ENCODE measurements around the gene NEU2. TPM values are rescaled to one million over a fixed set of nuclear protein-coding genes. Genes with fewer than 3 reads are reported as not detected.

The NEU2 gene
- total and polyA plus RNA-seq, 5 experiments from 2014 or later = not detected

Other genes starting within 250 kb of the NEU2 start
- 1 to 10 TPM; 4.0 to 4.7 TPM for gene SNORC, start 162.4 kb upstream of the NEU2 start, total RNA-seq
- gene SNORC, start 162.4 kb upstream of the NEU2 start, polyA plus RNA-seq = not detected
- not detected for gene NGEF, start 19.4 kb upstream of the NEU2 start, total RNA-seq
- not detected for gene NGEF, start 19.4 kb upstream of the NEU2 start, polyA plus RNA-seq
- gene INPP5D, start 27.7 kb downstream of the NEU2 start, total RNA-seq = 100 to 1,000 TPM; 123 to 124 TPM
- gene INPP5D, start 27.7 kb downstream of the NEU2 start, polyA plus RNA-seq = 10 to 100 TPM; 36.4 to 88.3 (median 44.7) TPM
- gene ATG16L1, start 219.0 kb downstream of the NEU2 start, total RNA-seq = 10 to 100 TPM; 76.4 to 78.5 TPM
- 10 to 100 TPM; 12.4 to 19.3 (median 15.7) TPM for gene ATG16L1, start 219.0 kb downstream of the NEU2 start, polyA plus RNA-seq